B cell (primary cell): Measurements from ENCODE around the gene DNAI1.

Source experiments
- CTCF ChIP-seq: fragments of 200-600 bp; IDR thresholded peaks from one replicate; pipeline ENCODE4 v1.8.0; 2022; ENCODE audit warnings: antibody characterized with exemption, mild to moderate bottlenecking
- EZH2 ChIP-seq: IDR thresholded peaks from 2 replicates; pipeline ENCODE4 v1.6.1; 2012; ENCODE audit warnings: borderline replicate concordance, low read depth, mild to moderate bottlenecking, moderate library complexity, low read length; ENCODE audit not compliant: insufficient read depth, poor library complexity, severe bottlenecking

- no peak for TF ChIP-seq CTCF
- no peak for TF ChIP-seq EZH2
Measured at GRCh38 chr9:34409154-34409553, 49.5 kb upstream of the DNAI1 start.
